G401 (cell line): ENCODE measurements around the gene CASK. TPM values are rescaled to one million over a fixed set of nuclear protein-coding genes. Genes with fewer than 3 reads are reported as not detected.
"Not testable (repeated sequence)": the region's sequence is repeated elsewhere in the genome, so short reads cannot be mapped to it uniquely, and the experiment has no call there.

Experiments used
- DNase-seq: peaks from one replicate; pipeline ENCODE4 v3.0.0-alpha.2; 2015; ENCODE audit warnings: low spot score
- in situ Hi-C: cut with HindIII; loops from 2 replicates; pipeline ENCODE4 v1.10.0; 2016; ENCODE audit warnings: low sequenced_read_pairs, mixed read lengths
- total RNA-seq: library from RNA; depleted of rRNA; stranded (reverse); fragments of >200 nt; shearing (Covaris generic); gene quantifications from 2 replicates; pipeline ENCODE4 v1.2.3, GENCODE V29; 2014

CASK gene
- total RNA-seq, 1 experiment from 2014 or later: 43.2 TPM

- in situ Hi-C loops: no loop called here
Measured at GRCh38 chrX:41672643-41673042, 250.7 kb downstream of the CASK start.

GRCh38 chrX:41671082-41671481 lies 252.3 kb downstream of the CASK start:
- DNase-seq: no peak
- in situ Hi-C loops: no loop called here

More at GRCh38 chrX:41672643-41673042, 250.7 kb downstream of the CASK start:
- no peak for DNase-seq

- in situ Hi-C loops: no loop called here
- DNase-seq: no peak
Measured at GRCh38 chrX:41670112-41670511, 253.2 kb downstream of the CASK start.

GRCh38 chrX:41667631-41668030 lies 255.7 kb downstream of the CASK start:
- no peak for DNase-seq

GRCh38 chrX:41666251-41666650 lies 257.1 kb downstream of the CASK start:
- DNase-seq: no peak
- in situ Hi-C loops: no loop called here

More at GRCh38 chrX:41667631-41668030, 255.7 kb downstream of the CASK start:
- in situ Hi-C loops: no loop called here

GRCh38 chrX:41665686-41666085 lies 257.7 kb downstream of the CASK start:
- in situ Hi-C loops: no loop called here

GRCh38 chrX:41664908-41665307 lies 258.4 kb downstream of the CASK start:
- in situ Hi-C loops: no loop called here
- DNase-seq: no peak

More at GRCh38 chrX:41665686-41666085, 257.7 kb downstream of the CASK start:
- DNase-seq: no peak

- in situ Hi-C loops: no loop called here
- DNase-seq: no peak
Measured at GRCh38 chrX:41664375-41664901, 258.9 kb downstream of the CASK start.

GRCh38 chrX:41661366-41662095 lies 261.8 kb downstream of the CASK start:
- no peak for DNase-seq
- in situ Hi-C loops: no loop called here

- in situ Hi-C loops: no loop called here
- DNase-seq: peak; percentile 1
Measured at GRCh38 chrX:41655631-41656030, 267.7 kb downstream of the CASK start.

- peak; percentile 72 for DNase-seq
- in situ Hi-C loops: no loop called here
Measured at GRCh38 chrX:41655101-41655500, 268.3 kb downstream of the CASK start.

GRCh38 chrX:41653125-41653524 lies 270.2 kb downstream of the CASK start:
- in situ Hi-C loops: no loop called here

GRCh38 chrX:41646201-41646600 lies 277.2 kb downstream of the CASK start:
- DNase-seq, in situ Hi-C loops: not testable (repeated sequence)

More at GRCh38 chrX:41653125-41653524, 270.2 kb downstream of the CASK start:
- DNase-seq: no peak

- in situ Hi-C loops: no loop called here
- no peak for DNase-seq
Measured at GRCh38 chrX:41634284-41634683, 289.1 kb downstream of the CASK start.

- DNase-seq: no peak
- in situ Hi-C loops: no loop called here
Measured at GRCh38 chrX:41630091-41630490, 293.3 kb downstream of the CASK start.

- in situ Hi-C loops: no loop called here
- no peak for DNase-seq
Measured at GRCh38 chrX:41629539-41629938, 293.8 kb downstream of the CASK start.

GRCh38 chrX:41621222-41621723 lies 302.1 kb downstream of the CASK start:
- DNase-seq: no peak
- in situ Hi-C loops: no loop called here

- in situ Hi-C loops: no loop called here
- DNase-seq: no peak
Measured at GRCh38 chrX:41619221-41619620, 304.1 kb downstream of the CASK start.

GRCh38 chrX:41616935-41617334 lies 306.4 kb downstream of the CASK start:
- DNase-seq: no peak
- in situ Hi-C loops: no loop called here

GRCh38 chrX:41616255-41616654 lies 307.1 kb downstream of the CASK start:
- in situ Hi-C loops: no loop called here
- DNase-seq: no peak

GRCh38 chrX:41608244-41608643 lies 315.1 kb downstream of the CASK start:
- in situ Hi-C loops: no loop called here
- DNase-seq: no peak
